Fibroblast of lung (primary cell): ENCODE data around the gene IL26.

Experiments
- EZH2 ChIP-seq: IDR thresholded peaks from 2 replicates; pipeline ENCODE4 v1.5.1; 2012; ENCODE audit warnings: low read length, control low read depth, mild to moderate bottlenecking; ENCODE audit errors: missing control alignments
- TF ChIP-seq, protein P1 (sequence below), 2 donors: IDR thresholded peaks in 1 of 2; conservative IDR thresholded peaks in 1 of 2; 1 replicate in 1 of 2; 2 replicates in 1 of 2; pipeline ENCODE4 v1.5.1; 2011 to 2012; ENCODE audit warnings: low read length in 2 of 2, control low read depth in 1 of 2, inconsistent platforms in 1 of 2, low read depth in 1 of 2, mild to moderate bottlenecking in 1 of 2

GRCh38 chr12:68240079-68240478, 14.5 kb upstream of the IL26 start:
- TF ChIP-seq, protein P1, sequence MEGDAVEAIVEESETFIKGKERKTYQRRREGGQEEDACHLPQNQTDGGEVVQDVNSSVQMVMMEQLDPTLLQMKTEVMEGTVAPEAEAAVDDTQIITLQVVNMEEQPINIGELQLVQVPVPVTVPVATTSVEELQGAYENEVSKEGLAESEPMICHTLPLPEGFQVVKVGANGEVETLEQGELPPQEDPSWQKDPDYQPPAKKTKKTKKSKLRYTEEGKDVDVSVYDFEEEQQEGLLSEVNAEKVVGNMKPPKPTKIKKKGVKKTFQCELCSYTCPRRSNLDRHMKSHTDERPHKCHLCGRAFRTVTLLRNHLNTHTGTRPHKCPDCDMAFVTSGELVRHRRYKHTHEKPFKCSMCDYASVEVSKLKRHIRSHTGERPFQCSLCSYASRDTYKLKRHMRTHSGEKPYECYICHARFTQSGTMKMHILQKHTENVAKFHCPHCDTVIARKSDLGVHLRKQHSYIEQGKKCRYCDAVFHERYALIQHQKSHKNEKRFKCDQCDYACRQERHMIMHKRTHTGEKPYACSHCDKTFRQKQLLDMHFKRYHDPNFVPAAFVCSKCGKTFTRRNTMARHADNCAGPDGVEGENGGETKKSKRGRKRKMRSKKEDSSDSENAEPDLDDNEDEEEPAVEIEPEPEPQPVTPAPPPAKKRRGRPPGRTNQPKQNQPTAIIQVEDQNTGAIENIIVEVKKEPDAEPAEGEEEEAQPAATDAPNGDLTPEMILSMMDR (conservative IDR thresholded peaks at IDR 0.05 in 1 of 2, IDR thresholded peaks at IDR 0.05 in 1 of 2; ENCODE audit: low read depth in 1 of 2, low read length in 2 of 2) = no peak
- no peak for TF ChIP-seq EZH2
